Erythroblast (primary cell): ENCODE data around the gene MRM1.

Experiments
- GATA1 ChIP-seq: IDR thresholded peaks from 2 replicates; pipeline ENCODE4 v1.6.1; 2011; ENCODE audit warnings: low read depth, mild to moderate bottlenecking, control low read depth, low read length, moderate library complexity
- POLR2A ChIP-seq: IDR thresholded peaks from 2 replicates; pipeline ENCODE4 v1.6.1; 2011; ENCODE audit warnings: mild to moderate bottlenecking, low read length

DNA sequence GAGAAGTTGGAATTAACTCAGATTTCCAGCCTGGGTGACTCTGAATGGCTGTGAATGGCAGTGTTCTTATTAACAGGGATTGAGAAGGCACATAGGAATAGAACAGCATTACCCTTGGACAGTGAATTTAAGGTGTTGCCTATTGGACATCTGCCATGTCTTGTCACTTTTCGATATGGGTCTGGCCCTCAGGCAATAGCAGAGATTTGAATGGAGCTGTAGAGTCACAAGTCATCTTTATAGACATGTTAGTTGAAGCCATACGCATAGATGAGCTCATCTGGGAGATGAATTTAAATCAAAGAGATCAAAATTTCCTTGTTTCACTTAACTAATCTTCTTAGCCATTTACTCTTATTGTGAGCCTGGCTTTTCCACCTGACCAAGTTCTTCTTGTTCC is 24.6 kb upstream of the MRM1 start:
- TF ChIP-seq POLR2A (no peak), GATA1 (no peak)
